Stimulated activated CD8-positive, alpha-beta memory T cell treated with anti-CD3 and anti-CD28 coated beads, Interleukin-12 subunit alpha, Interleukin-12 subunit beta, amount 100 ng/mL, for 24 hours (primary cell): ENCODE results near the gene CCNI.
"Not testable (repeated sequence)": the region's sequence is repeated elsewhere in the genome, so short reads cannot be mapped to it uniquely, and the experiment has no call there.

Source experiments
- DNase-seq: peaks from one replicate; pipeline ENCODE4 v3.0.0-alpha.2; 2020; ENCODE audit errors: extremely low read depth

CCNI gene

DNA sequence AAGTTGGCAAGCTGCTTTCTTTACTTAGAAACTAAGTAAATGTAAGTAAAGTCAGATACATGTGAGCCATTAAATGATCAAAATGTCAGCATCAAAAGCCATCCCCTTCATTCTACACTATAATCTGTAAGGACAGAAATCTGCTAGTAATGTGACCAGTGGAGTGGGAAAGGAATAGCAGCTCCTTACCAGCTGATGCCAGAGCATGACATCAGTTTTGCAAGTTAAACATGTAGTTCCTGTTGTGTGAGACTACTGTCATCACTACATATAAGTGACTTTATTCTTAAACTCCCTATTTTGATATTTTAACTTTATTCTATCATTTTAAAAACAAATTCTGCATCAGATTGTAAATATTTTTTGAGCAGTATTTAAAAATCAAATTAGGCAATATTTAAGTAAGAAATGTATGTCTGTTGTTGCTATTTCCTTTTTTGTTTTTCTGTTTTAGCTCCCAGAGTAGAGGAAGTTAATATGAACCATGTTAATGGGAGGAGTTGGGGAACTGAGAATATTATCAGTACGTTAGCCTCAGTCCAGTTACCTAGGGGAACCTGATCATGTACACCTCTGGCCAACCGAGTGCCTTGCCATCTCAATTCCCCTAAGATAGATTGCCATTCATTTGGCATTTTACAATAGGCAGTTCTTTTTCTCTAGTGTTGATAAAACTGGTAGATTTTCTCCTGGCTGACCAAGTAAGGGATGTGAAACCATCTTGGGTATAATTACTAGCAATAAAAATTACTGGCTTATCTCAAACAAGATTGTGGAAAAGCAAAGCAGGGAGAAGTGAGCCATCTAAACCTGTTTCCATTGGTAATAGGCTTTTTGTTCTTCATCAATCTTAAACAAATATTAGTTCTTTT lies 34.7 kb downstream of the CCNI start:
- no peak for DNase-seq

DNA sequence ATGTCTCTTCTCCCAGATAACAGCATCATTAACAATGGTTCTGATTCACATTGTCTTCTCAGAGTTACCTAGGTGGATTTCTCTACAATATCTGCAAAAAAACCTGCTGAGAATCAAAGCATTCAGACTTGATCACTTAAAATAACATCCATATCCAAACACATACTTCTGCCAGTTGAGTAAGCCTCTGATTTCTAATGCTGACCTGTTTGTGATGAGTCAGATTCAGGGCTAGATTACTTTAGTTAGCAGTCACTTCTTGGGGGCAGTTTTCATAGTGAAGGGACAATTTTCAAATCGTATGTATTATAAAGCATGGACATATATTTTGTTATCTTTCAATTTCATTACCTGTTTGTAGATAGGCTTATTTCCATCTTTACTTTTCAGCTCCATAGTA lies 35.5 kb downstream of the CCNI start:
- DNase-seq = no peak

DNA sequence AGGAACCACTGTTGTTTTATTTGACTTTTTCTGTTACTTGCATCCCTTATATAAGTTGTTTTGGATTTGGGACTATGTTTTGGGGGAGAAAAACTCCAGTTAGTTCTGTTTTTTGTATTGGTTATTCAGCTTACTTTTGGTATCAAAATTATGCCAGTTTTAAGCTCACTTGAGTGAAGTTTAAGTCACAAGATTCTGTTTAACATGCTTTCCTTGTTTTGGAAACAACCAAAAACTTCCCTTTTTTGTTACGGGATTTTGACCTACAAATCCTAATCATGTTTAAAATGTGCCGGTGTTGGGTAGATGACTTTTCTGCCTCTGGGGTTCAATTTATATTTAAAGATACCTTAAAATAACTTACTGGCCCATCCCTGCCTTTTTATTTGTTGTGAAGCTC lies 36.0 kb downstream of the CCNI start:
- no peak for DNase-seq

DNA sequence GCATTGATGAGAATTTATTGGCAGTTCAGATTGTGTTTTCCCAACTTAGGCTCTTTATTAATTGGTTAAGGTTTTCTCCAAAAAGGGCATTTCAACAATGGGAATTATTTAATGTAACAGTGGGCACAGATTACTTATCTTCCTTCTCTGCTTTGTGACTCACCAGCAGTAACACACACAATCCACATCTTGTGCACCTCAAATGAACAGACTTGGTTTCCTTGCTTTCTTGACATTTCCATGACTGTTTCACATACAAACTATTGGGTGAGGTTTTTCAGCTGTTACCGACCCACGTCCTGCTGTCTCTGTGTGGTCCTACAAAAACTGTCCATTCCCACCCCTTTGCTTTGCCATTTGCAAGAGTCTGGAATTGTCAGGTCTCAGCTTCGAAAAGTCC lies 38.1 kb downstream of the CCNI start:
- DNase-seq = no peak

DNA sequence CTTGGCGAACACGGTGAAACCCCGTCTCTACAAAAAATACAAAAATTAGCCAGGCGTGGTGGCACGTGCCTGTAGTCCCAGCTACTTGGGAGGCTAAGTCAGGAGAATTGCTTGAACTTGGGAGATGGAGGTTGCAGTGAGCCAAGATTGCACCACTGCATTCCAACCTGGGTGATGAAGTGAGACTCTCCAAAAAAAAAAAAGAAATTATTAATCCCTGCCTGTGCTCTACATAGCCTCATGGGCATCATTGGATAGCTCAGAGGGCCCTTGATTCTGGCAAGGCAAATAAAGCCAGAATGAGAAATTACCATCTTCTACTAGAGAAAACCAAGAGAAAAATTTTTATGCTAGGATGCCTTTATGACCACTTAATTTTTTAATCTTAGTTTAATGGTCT lies 38.6 kb downstream of the CCNI start:
- DNase-seq = not testable (repeated sequence)

DNA sequence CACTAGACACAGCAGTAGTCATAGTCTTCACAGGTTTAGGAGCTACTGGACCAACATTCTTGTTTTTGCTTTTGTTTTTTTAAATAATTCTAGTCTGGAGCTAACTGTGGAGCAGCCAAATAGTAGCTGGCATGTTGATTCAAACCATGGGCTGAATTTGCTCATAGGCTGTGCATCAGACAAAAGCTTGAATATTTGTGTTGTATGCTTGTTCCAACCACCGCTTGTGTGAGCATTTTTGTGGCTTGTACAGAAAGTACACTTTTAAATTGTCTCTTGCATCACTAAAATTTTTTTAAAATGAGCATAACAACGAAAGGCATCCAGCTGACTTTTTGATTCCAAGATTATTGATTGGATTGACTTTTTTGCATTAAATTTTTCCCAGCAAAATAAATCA lies 39.6 kb downstream of the CCNI start:
- DNase-seq = no peak

DNA sequence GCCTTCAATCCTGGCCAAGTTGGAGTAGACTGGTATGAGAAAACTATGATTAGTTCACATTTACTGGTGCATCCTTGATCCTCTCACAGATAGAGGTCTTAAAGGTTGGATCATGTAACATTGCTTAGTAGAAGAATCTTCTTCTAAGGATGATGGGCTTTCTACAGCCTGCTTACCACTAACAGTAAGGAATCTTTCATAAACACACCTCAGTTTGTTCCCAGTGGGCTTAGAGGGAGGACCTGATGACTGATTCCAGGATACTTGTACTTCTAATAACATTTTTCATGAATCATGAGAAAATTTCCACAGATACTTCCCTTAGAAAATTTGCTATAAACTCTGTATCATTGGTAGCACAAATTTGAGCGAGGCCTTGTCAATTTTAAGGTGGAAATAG lies 40.6 kb downstream of the CCNI start:
- DNase-seq = no peak

DNA sequence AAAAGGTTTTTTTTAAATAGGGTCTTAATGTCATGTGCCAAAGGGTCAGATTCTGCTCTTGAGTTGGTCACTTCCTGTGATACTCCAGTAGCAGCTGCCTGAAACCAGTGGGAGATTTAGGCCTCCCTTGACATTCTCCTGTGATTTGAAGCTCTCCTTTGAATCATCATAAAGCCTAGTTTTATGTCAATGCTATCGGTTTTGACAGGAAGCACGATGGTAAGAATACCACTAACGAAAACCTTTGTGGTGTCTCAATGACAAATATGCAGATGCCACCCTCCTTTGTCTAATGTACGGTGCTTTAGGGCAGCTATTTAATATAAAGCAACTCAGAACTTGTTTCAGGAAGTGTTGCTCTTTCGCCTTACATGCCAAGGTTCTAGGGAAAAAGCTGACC lies 44.2 kb downstream of the CCNI start:
- DNase-seq = no peak

DNA sequence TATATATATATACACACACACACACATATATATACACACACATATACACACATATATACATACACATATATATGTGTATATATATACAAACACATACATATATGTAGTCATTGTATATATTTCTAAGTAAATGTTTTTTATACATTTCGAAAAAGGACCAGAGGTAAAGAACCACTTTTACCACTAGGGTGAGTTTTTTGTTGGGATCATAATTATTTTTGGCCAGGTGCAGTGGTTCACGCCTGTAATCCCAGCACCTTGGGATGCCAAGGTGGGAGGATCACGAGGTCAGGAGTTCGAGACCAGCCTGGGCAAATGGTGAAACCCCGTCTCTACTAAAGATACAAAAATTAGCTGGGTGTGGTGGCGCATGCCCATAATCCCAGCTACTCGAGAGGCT lies 46.0 kb downstream of the CCNI start:
- not testable (repeated sequence) for DNase-seq

DNA sequence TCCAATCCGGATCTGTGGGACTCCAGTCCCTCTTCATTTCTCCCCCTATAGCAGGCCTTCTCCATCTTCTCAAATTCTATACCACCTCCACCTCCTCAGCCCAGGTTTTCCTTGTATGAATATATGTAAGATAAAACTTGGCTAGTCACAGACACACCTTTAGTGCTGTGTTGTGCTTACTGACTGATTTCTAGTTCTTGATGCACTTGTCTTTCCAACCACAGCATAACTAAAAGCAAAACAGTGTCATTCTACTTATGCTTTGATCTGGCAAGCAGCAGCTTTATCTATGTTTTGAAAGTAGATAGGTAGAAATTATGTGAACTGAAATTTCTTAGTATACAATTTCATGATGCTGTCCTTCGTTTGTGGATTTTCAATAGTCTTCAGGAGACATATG lies 47.5 kb downstream of the CCNI start:
- no peak for DNase-seq

DNA sequence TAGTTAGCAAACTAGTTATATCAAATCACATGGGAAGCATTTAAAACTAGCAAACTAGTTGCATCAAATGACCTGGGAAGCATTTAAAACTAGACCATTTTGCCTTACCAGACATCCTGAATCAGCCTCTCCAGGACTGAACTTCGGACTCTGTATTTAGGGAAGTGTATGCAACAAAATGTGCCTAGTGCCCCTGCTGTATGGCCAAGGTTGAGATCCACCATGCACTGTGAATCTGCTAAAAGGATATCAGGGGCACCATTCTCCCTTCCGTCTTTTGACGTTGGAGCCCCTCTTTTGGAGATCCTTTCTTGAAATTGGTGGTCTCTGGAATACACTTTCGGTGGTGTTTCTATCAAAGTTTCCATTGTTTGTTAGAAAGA lies 49.5 kb downstream of the CCNI start:
- no peak for DNase-seq

DNA sequence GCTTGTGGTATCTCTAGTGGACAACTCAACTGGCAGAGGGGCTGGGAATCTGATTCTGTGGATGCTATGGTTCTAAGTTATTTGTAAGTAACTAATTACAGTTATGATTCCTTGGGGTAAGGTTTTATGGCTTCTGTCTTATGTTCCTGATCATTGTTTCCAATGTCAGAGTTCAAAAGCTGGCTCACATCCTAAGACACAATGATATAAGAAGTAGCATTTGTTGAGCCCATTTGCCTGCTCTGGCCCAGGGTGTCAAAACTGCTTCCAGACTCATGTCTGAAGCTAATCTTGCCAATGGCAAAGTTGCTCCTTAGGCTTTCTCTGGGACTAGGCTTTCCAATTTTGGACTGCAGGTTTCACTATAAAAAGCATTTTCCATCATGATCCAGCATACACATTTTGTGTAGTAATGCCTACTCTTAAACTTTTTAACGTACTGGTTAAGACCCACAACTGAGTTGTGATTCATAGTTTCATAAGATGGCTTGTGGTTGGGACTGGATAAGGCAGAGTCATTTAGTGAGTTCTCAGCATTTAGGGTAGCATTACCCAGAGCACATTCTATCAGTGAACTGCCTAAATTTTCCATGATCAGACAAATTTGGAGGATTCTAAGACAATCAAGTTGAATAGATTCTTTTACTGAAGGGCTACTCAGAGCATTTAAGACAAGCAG lies 50.0 kb downstream of the CCNI start:
- DNase-seq = no peak

DNA sequence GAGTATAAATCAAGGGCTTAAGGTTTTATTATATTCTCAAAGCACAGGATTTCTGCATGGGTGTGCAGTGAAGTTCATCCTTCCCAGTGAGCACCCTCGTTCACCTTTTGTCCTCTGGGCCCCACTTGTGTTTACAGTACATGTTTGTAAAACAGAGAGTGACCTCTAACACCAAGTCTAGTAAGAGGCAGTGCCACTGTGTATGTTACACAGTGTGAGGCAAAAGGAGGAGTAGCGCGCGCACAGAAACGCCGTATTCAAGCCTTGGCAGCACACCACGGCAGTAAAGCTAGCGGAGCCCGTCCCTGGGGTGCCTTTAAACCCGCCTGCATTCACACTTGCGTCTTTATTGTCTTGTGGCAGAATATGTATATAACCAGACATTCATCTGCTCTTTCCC lies 51.9 kb downstream of the CCNI start:
- DNase-seq = no peak

DNA sequence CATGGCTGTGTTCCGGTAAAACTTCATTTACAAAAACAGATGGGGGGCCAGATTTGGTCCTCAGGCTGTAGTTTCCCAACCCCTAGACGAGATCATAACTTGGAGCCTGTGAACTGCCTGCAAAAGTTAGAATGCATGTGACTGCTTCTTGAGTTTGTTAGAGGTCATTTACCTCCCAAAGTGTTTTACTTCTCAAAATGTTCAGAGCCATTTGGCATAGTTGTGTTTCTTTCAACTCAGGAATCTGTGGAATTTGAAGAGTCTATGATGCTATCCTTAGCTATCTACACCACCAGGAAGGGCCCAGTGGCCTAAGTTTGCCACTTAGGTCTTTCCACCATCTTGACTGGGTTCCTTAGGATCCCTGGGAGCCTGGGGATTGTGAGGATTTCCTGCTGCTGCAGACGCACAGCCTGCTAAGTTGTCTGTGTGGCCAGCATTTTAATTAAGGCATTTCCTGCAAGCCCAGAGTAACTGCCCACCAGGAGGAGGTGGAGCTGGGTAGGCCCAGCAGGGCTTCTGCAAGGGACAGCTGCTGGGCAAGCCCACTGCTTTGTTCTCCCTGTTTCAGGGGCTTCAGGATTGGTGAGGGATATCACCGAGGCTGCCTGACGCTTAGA lies 53.1 kb downstream of the CCNI start:
- no peak for DNase-seq

DNA sequence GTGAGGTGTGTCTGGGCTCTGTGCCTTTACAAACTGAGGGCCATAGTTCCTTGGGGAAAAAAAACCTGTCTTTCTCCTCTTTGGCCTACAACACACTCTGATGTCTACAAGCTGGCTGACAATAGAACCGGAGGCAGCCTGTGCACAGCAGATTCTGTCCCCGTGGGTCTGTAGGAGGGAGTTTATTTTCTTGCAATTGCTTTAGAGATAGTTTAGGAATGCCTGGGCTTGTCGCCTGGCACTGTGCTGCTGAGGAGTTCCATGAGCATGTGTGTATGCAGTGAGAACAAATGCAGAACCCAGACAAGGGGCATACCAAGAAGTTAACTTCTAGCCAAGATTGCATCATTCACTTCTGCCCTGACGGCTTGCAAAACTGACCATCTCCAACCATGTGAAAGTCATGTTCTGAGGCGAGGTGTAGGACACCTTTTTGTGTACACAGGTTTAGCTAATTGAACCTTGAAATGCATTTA lies 54.1 kb downstream of the CCNI start:
- DNase-seq = no peak

DNA sequence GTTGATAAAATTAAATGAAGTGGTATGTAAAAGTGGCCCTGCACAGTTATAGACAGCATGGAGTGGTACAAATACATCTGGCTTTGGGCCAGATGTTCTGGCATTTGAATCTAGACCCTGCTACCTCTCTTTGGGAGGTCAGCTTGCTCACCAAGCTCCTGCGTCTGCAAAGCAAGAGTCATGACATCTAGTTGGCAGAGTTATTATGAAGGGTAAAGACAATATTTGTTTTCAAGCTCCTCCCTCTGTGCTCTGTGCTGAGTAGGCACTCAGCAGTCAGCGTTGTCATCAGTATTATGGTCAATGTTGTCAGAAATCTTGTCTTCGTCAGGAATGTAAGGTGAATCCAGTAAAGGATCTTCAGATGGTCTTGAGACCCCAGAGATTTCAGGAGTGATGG lies 55.8 kb downstream of the CCNI start:
- DNase-seq = no peak

DNA sequence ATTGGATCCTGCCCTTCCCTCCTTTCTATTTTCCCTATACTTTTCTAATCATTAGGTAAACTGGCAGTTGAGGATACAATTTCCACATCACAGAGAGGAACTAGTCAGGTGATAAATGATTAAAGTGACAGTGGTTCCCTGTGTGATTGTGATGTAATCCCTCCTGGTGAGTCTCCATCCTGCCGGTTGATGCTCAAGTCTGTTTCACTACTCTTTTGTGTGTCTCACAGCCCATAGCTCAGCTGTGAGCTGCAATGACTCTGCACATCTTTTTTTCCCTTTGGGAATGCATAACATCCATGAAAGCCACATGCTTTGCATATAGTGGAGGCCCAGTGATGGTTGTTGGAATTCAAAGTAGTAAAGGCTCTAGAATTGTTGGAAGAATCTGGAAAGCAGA lies 60.4 kb downstream of the CCNI start:
- no peak for DNase-seq

DNA sequence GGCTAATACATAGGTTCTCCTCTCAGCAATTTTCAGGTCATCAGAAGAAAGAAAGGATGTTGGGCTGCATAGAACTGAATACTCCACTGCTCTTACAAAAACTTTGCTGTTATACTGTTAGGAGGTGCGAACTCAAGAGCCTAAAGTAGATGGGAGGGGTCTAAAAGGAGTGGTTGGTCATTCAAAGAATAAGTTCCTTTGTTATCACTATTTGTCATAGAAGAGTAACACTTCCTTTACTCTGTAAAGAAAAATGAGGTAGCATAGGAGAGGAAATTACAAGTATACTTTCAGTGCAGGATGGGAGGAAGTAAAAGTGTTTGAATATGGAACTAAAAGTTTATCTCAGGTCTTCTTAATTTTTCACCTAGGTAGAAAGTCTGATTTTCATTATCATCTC lies 61.5 kb downstream of the CCNI start:
- no peak for DNase-seq

DNA sequence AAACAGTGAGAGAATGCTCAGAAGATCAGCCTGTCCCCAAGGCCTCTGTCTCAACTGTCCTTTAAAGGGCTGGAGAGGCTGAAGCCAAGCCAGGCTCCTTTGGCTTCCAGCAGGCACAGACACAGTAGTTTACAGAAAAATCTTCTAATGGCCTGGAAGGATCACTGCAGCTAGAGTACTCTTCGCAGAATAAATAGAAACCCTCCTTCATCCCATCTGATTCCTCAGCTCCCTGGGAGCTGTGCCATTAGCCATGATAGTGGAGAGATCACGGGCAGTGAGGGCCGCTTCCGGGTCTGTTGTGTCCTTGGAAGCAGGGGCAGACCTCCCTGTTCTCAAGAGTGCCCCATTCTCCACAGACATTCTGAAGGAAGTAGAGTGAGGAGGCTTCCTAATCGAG lies 63.1 kb downstream of the CCNI start:
- no peak for DNase-seq

DNA sequence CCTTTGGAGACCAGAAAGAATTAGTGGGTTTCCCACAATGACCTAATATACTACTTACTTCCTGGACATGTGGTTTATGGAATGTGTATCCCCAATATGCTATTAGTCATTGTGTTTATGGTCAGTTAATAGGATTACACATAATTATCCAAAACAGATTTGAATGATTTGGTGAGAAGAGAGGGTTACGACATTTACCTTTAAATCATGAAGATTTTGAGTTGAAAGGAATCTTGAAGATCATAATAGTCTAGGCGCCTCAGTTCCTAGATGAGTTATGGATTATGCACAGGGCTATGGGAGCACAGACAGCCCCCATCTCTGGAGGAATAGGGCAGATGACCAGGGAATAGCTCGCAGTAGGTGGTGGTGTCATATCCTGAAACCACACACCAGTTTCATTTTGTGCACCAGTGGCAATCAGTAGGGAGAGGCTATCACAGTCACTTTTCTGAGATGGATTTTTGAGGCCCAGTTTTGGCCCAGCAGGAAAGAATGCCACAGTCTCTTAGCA lies 64.9 kb downstream of the CCNI start:
- DNase-seq = no peak

DNA sequence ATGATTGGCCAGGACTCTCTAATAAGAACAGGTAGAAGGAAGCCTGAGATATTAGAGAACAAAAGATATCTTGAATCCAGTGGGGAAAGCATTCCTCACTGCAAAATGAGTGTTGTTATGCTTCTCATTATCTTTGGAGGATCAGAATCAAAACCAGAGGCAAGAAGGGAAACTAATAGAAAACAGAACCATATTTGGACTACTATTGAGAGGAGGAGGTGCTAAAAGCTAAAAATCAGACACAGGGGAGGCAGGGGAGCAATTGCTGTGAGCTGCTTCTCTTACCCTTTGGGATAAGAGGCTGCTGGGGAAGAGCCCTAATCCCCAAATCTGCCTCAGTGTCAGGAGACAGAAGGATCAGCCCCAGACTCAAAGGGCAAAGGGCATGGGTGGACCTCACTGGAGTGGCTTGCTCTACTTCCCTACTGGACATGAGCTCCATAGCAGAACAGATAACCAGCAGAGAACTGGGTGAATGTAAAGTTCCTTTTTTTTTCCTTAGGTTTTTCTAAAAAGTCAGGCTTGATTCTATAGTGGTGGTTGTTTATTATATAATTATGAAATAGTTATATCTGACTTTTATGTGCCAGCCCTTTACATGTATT lies 66.2 kb downstream of the CCNI start:
- DNase-seq = no peak
